KOPT-K1 (cell line): Measurements from ENCODE around the gene SMDT1.
"Not testable (repeated sequence)": the region's sequence is repeated elsewhere in the genome, so short reads cannot be mapped to it uniquely, and the experiment has no call there.

Source experiments
- H3K27ac ChIP-seq: fragments of 200-600 bp; sonication (generic); 2 replicates; pipeline ENCODE4 v1.5.1; 2016; ENCODE audit warnings: antibody characterized with exemption, mild to moderate bottlenecking, low read depth, low read length; ENCODE audit not compliant: poor library complexity, severe bottlenecking
- H3K36me3 ChIP-seq: fragments of 200-600 bp; sonication (generic); 2 replicates; pipeline ENCODE4 v1.5.1; 2017; ENCODE audit warnings: antibody characterized with exemption, mild to moderate bottlenecking, low read length, moderate library complexity; ENCODE audit not compliant: insufficient read depth
- H3K9me3 ChIP-seq: fragments of 200-600 bp; sonication (generic); 2 replicates; pipeline ENCODE4 v1.5.1; 2017; ENCODE audit warnings: antibody characterized with exemption, low read length, mild to moderate bottlenecking; ENCODE audit not compliant: insufficient read depth, poor library complexity, severe bottlenecking

The SMDT1 gene

GRCh38 chr22:42116848-42117424 is 37.4 kb downstream of the SMDT1 start:
- no peaks in the 10 kb centered on the region; the same call in 1 of the 2 replicates for H3K36me3 ChIP-seq
- no peak overlapping the region for H3K27ac ChIP-seq
- peaks cover 22% of the 10 kb centered on the region for H3K9me3 ChIP-seq

DNA sequence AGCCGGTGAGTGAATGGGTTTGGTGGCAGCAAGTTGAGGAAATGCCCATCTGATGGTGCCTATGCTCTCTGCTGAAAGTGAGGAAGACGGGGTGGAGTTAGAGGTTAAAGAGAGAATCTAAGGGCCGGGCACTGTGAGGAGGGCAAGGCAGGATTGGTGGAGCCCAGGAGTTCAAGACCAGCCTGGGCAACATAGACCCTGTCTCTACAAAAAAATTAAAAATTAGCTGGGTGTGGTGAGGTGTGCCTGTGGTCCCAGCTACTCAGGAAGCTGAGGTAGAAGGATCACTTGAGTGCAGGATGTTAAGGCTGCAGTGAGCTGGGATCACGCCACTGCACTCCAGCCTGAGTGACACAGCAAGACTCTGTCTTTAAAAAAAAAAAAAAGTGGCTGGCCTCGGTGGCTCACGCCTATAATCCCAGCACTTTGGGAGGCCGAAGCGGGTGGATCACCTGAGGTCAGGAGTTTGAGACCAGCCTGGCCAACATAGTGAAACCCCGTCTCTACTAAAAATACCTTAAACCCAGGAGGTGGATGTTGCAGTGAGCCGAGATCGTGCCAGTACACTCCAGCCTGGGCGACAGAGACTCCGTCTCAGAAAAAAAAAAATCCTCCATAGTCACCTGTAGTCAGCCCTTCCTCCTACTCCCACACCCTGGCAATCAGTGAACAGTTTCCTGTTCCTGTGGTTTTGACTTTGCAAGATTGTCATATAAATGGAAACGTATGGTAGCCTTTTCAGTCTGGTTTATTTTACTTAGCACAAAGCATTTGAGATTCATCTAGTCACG is 40.9 kb downstream of the SMDT1 start:
- H3K36me3 ChIP-seq = not testable (repeated sequence)
- peaks cover 12% of the 10 kb centered on the region for H3K9me3 ChIP-seq
- H3K27ac ChIP-seq = peak overlapping the region; percentile 81

- not testable (repeated sequence) for H3K27ac ChIP-seq, H3K9me3 ChIP-seq, H3K36me3 ChIP-seq
These were observed 44.0 kb downstream of the SMDT1 start for GRCh38 chr22:42123529-42123928.

GRCh38 chr22:42127606-42128005 is 48.1 kb downstream of the SMDT1 start:
- Histone ChIP-seq H3K36me3 (no peaks in the 10 kb centered on the region), H3K9me3 (no peaks in the 10 kb centered on the region), H3K27ac (no peak overlapping the region)

DNA sequence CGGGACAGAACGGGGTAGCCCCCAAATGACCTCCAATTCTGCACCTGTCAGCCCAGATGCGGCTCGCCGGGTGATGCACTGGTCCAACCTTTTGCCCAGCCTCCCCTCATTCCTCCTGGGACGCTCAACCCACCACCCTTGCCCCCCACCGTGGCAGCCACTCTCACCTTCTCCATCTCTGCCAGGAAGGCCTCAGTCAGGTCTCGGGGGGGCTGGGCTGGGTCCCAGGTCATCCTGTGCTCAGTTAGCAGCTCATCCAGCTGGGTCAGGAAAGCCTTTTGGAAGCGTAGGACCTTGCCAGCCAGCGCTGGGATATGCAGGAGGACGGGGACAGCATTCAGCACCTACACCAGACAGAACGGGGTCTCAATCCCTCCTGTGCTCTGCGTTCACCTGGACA is 48.5 kb downstream of the SMDT1 start:
- not testable (repeated sequence) for H3K36me3 ChIP-seq, H3K9me3 ChIP-seq

GRCh38 chr22:42128776-42129694 is 49.5 kb downstream of the SMDT1 start:
- H3K36me3 ChIP-seq, H3K9me3 ChIP-seq, H3K27ac ChIP-seq: not testable (repeated sequence)

More for the DNA sequence above, 48.5 kb downstream of the SMDT1 start:
- H3K27ac ChIP-seq = not testable (repeated sequence)

- H3K36me3 ChIP-seq, H3K9me3 ChIP-seq, H3K27ac ChIP-seq: not testable (repeated sequence)
These were observed 50.7 kb downstream of the SMDT1 start for GRCh38 chr22:42130182-42130581.

- not testable (repeated sequence) for H3K36me3 ChIP-seq, H3K27ac ChIP-seq, H3K9me3 ChIP-seq
These were observed 51.3 kb downstream of the SMDT1 start, which contains the start of gene CYP2D6 for GRCh38 chr22:42130639-42131431. CYP2D6 (minus strand) TSS chr22:42130810; CDS start chr22:42130791, 19 bp downstream.

GRCh38 chr22:42131562-42131961 is 52.1 kb downstream of the SMDT1 start:
- Histone ChIP-seq H3K36me3 (no peaks in the 10 kb centered on the region; the same call in 1 of the 2 replicates), H3K27ac (no peak overlapping the region), H3K9me3 (no peaks in the 10 kb centered on the region)

- no peaks in the 10 kb centered on the region; the same call in 1 of the 2 replicates for H3K36me3 ChIP-seq
- no peaks in the 10 kb centered on the region for H3K9me3 ChIP-seq
These were observed 53.0 kb downstream of the SMDT1 start for GRCh38 chr22:42132457-42132856.

More at GRCh38 chr22:42132457-42132856, 53.0 kb downstream of the SMDT1 start:
- H3K27ac ChIP-seq = no peak overlapping the region
